Trophoblast cell (in vitro differentiated cells and primary cell): ENCODE results near the gene ACTG1.
"Not testable (repeated sequence)": the region's sequence is repeated elsewhere in the genome, so short reads cannot be mapped to it uniquely, and the experiment has no call there.

Experiments
- DNase-seq, 2 donors: peaks; one replicate each; pipeline ENCODE4 v3.0.0-alpha.2; 2016
- H2AFZ ChIP-seq: 2 replicates; pipeline ENCODE4 v1.6.1; 2013; ENCODE audit warnings: low read length, moderate library complexity, mild to moderate bottlenecking; ENCODE audit not compliant: insufficient read depth, poor library complexity
- H2AK5ac ChIP-seq: 2 replicates; pipeline ENCODE4 v1.6.1; 2013; ENCODE audit warnings: mild to moderate bottlenecking, low read length
- H2BK120ac ChIP-seq: 2 replicates; pipeline ENCODE4 v1.6.1; 2013; ENCODE audit warnings: low read length, mild to moderate bottlenecking, moderate library complexity; ENCODE audit not compliant: insufficient read depth, poor library complexity
- H2BK12ac ChIP-seq: 2 replicates; pipeline ENCODE4 v1.6.1; 2013; ENCODE audit warnings: mild to moderate bottlenecking, low read length, moderate library complexity
- H2BK5ac ChIP-seq: 2 replicates; pipeline ENCODE4 v1.6.1; 2013; ENCODE audit warnings: low read length, low read depth, moderate library complexity, mild to moderate bottlenecking; ENCODE audit not compliant: poor library complexity
- H3K14ac ChIP-seq: 2 replicates; pipeline ENCODE4 v1.6.1; 2013; ENCODE audit warnings: mild to moderate bottlenecking, low read length
- H3K18ac ChIP-seq: 2 replicates; pipeline ENCODE4 v1.6.1; 2013; ENCODE audit warnings: mild to moderate bottlenecking, low read length
- H3K23ac ChIP-seq: 2 replicates; pipeline ENCODE4 v1.6.1; 2013; ENCODE audit warnings: low read length
- H3K27ac ChIP-seq: 2 replicates; pipeline ENCODE4 v1.5.1; 2013; ENCODE audit warnings: low read depth, mild to moderate bottlenecking, inconsistent platforms, low read length, moderate library complexity
- H3K27me3 ChIP-seq: 2 replicates; pipeline ENCODE4 v1.6.1; 2013; ENCODE audit warnings: inconsistent platforms, mild to moderate bottlenecking, low read length, moderate library complexity; ENCODE audit not compliant: insufficient read depth
- H3K36me3 ChIP-seq, 2 experiments: 1 replicate in 1 of 2; 2 replicates in 1 of 2; pipeline ENCODE4 v1.6.1; 2013; ENCODE audit warnings: low read length in 2 of 2, mild to moderate bottlenecking in 2 of 2, moderate library complexity in 1 of 2; ENCODE audit not compliant: insufficient read depth in 2 of 2, control insufficient read depth in 1 of 2
- H3K4ac ChIP-seq: 2 replicates; pipeline ENCODE4 v1.6.1; 2013; ENCODE audit warnings: low read depth, mild to moderate bottlenecking, low read length, moderate library complexity
- H3K4me1 ChIP-seq, 2 experiments: 1 replicate in 1 of 2; 2 replicates in 1 of 2; pipeline ENCODE4 v1.6.1; 2013; ENCODE audit warnings: low read length in 2 of 2, mild to moderate bottlenecking in 2 of 2, moderate library complexity in 1 of 2; ENCODE audit not compliant: insufficient read depth in 2 of 2, control insufficient read depth in 1 of 2
- H3K4me2 ChIP-seq: 2 replicates; pipeline ENCODE4 v1.6.1; 2013; ENCODE audit warnings: inconsistent platforms, mild to moderate bottlenecking, low read length, moderate library complexity
- H3K4me3 ChIP-seq: 2 replicates; pipeline ENCODE4 v1.5.1; 2013; ENCODE audit warnings: mild to moderate bottlenecking, low read depth, low read length, inconsistent platforms
- H3K79me1 ChIP-seq: one replicate; pipeline ENCODE4 v1.6.1; 2013; ENCODE audit warnings: low read length
- H3K79me2 ChIP-seq: 2 replicates; pipeline ENCODE4 v1.6.1; 2013; ENCODE audit warnings: low read length, mild to moderate bottlenecking; ENCODE audit not compliant: control insufficient read depth, insufficient read depth, poor library complexity
- H3K9ac ChIP-seq: 2 replicates; pipeline ENCODE4 v1.6.1; 2013; ENCODE audit warnings: mild to moderate bottlenecking, low read length
- H3K9me3 ChIP-seq: 2 replicates; pipeline ENCODE4 v1.6.1; 2013; ENCODE audit warnings: low read depth, mild to moderate bottlenecking, control low read depth, inconsistent platforms, low read length; ENCODE audit not compliant: insufficient read depth
- H4K12ac ChIP-seq: 2 replicates; pipeline ENCODE4 v1.6.1; 2013; ENCODE audit warnings: low read depth, mild to moderate bottlenecking, low read length, moderate library complexity
- H4K8ac ChIP-seq: 2 replicates; pipeline ENCODE4 v1.6.1; 2013; ENCODE audit warnings: low read depth, mild to moderate bottlenecking, low read length, moderate library complexity
- H4K91ac ChIP-seq: one replicate; pipeline ENCODE4 v1.6.1; 2013; ENCODE audit warnings: low read depth, mild to moderate bottlenecking, low read length, moderate library complexity
- WGBS: extraction: QIAGEN DNeasy Blood & Tissue Kit; methylation state at CpG from one replicate; pipeline ENCODE4 v1.1.7; 2013; ENCODE audit warnings: missing lambda C conversion rate; ENCODE audit not compliant: insufficient read length, insufficient coverage; ENCODE audit errors: extremely low coverage; 5-methylcytosine and 5-hydroxymethylcytosine counted together

The ACTG1 gene

DNA sequence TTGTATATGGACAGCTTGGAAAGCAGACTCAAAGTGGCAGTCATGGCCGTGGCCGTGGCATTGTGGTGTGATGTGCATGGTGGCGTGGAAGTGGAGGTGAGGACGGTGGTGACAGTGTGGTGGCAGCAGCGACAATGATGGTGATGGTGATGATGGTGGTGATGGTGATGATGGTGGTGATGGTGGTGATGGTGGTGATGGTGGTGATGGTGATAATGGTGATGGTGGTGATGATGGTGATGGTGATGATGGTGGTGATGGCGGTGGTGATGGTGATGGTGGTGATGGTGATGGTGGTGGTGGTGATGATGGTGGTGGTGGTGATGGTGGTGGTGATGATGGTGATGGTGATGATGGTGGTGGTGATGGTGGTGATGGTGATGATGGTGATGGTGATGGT lies 18.4 kb upstream of the ACTG1 start:
- H2BK120ac ChIP-seq, H3K14ac ChIP-seq, H2AK5ac ChIP-seq, H3K18ac ChIP-seq, H2BK12ac ChIP-seq, H2BK5ac ChIP-seq, H4K8ac ChIP-seq, H3K4ac ChIP-seq, H3K36me3 ChIP-seq, H3K23ac ChIP-seq, H3K4me2 ChIP-seq, H2AFZ ChIP-seq, H4K91ac ChIP-seq, H3K9ac ChIP-seq, H3K9me3 ChIP-seq, H3K27me3 ChIP-seq, H3K27ac ChIP-seq, DNase-seq, H3K4me1 ChIP-seq, H3K79me2 ChIP-seq, H3K79me1 ChIP-seq, H4K12ac ChIP-seq: not testable (repeated sequence)
- WGBS: no CpG with 5 or more reads among the region's 6 CpGs
- H3K4me3 ChIP-seq: peak overlapping the region; percentile 58

GRCh38 chr17:81529437-81529803 lies 16.8 kb upstream of the ACTG1 start:
- Histone ChIP-seq H3K27ac (no peak overlapping the region), H3K36me3 (no peaks in the 10 kb centered on the region), H4K12ac (no peak overlapping the region), H4K91ac (no peak overlapping the region), H3K9ac (no peak overlapping the region), H2BK5ac (no peak overlapping the region), H2AK5ac (no peak overlapping the region), H2BK12ac (no peak overlapping the region), H3K79me2 (no peaks in the 10 kb centered on the region), H2BK120ac (no peak overlapping the region), H3K14ac (no peak overlapping the region), H3K18ac (no peak overlapping the region), H3K27me3 (peaks cover 3% of the 10 kb centered on the region), H2AFZ (no peak overlapping the region), H3K9me3 (peaks cover 8% of the 10 kb centered on the region), H3K23ac (no peak overlapping the region), H4K8ac (no peak overlapping the region), H3K79me1 (no peaks in the 10 kb centered on the region), H3K4me3 (no peak overlapping the region), H3K4me2 (no peak overlapping the region), H3K4ac (no peak overlapping the region), H3K4me1 (no peaks in the 10 kb centered on the region)
- no peak for DNase-seq
- no CpG with 5 or more reads among the region's 6 CpGs for whole genome bisulfite sequencing

DNA sequence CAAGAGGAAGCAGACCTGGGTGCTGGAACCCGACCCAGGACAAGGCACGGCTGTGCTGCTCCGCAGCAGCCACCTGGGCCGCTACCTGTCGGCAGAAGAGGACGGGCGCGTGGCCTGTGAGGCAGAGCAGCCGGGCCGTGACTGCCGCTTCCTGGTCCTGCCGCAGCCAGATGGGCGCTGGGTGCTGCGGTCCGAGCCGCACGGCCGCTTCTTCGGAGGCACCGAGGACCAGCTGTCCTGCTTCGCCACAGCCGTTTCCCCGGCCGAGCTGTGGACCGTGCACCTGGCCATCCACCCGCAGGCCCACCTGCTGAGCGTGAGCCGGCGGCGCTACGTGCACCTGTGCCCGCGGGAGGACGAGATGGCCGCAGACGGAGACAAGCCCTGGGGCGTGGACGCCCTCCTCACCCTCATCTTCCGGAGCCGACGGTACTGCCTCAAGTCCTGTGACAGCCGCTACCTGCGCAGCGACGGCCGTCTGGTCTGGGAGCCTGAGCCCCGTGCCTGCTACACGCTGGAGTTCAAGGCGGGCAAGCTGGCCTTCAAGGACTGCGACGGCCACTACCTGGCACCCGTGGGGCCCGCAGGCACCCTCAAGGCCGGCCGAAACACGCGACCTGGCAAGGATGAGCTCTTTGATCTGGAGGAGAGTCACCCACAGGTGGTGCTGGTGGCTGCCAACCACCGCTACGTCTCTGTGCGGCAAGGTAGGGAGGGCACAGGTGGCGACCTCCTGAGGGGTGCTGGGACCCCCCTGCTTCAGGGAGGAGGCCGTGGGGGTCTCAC lies 16.2 kb upstream of the ACTG1 start:
- Histone ChIP-seq H4K8ac (no peak overlapping the region), H2BK5ac (no peak overlapping the region), H2BK120ac (no peak overlapping the region), H3K9ac (no peak overlapping the region), H4K12ac (no peak overlapping the region), H3K23ac (no peak overlapping the region), H3K79me1 (no peaks in the 10 kb centered on the region), H3K4me3 (no peak overlapping the region), H3K14ac (no peak overlapping the region), H3K36me3 (no peaks in the 10 kb centered on the region), H3K9me3 (peaks cover 8% of the 10 kb centered on the region), H3K4ac (no peak overlapping the region), H4K91ac (no peak overlapping the region), H3K4me1 (no peaks in the 10 kb centered on the region), H3K27ac (no peak overlapping the region), H2AK5ac (no peak overlapping the region), H3K79me2 (no peaks in the 10 kb centered on the region), H3K4me2 (no peak overlapping the region), H2AFZ (no peak overlapping the region), H3K27me3 (no peaks in the 10 kb centered on the region), H2BK12ac (no peak overlapping the region), H3K18ac (no peak overlapping the region)
- no CpG with 5 or more reads among the region's 62 CpGs for WGBS
- peak; percentile 91 to 93 for DNase-seq

- H3K36me3 ChIP-seq: no peaks in the 10 kb centered on the region
- peaks cover 0 to 3% of the 10 kb centered on the region in 2 experiments for H3K4me1 ChIP-seq
- H4K91ac ChIP-seq: no peak overlapping the region
- no peak overlapping the region for H3K18ac ChIP-seq
- H4K8ac ChIP-seq: no peak overlapping the region
- H2BK5ac ChIP-seq: no peak overlapping the region
- no peaks in the 10 kb centered on the region for H3K79me1 ChIP-seq
- no peak overlapping the region for H3K14ac ChIP-seq
- H2AFZ ChIP-seq: no peak overlapping the region
- H3K9me3 ChIP-seq: peaks cover 8% of the 10 kb centered on the region
- WGBS: no CpG with 5 or more reads among the region's 20 CpGs
- no peak overlapping the region for H3K4ac ChIP-seq
- peak in 1 of 2 donors; percentile 17 for DNase-seq
- no peak overlapping the region for H3K9ac ChIP-seq
- H4K12ac ChIP-seq: no peak overlapping the region
- H3K27ac ChIP-seq: no peak overlapping the region
- H2AK5ac ChIP-seq: no peak overlapping the region
- no peak overlapping the region for H2BK120ac ChIP-seq
- H3K23ac ChIP-seq: no peak overlapping the region
- H3K4me2 ChIP-seq: no peak overlapping the region
- no peak overlapping the region for H3K4me3 ChIP-seq
- H2BK12ac ChIP-seq: no peak overlapping the region
- H3K27me3 ChIP-seq: no peaks in the 10 kb centered on the region
- no peaks in the 10 kb centered on the region for H3K79me2 ChIP-seq
Measured at GRCh38 chr17:81528384-81528650, 15.7 kb upstream of the ACTG1 start.
